GM12864 (cell line): ENCODE results near the gene TANGO6.

Source experiments
- DNase-seq: peaks from one replicate; pipeline ENCODE4 v3.0.0-alpha.2; 2011; ENCODE audit warnings: low read depth
- H3K4me3 ChIP-seq: 2 replicates; pipeline ENCODE4 v1.5.1; 2011; ENCODE audit warnings: mild to moderate bottlenecking, low read depth, low read length, control low read depth
- TF ChIP-seq, protein P1 (sequence below): IDR thresholded peaks from 2 replicates; pipeline ENCODE4 v1.5.1; 2011; ENCODE audit warnings: low read depth, mild to moderate bottlenecking, moderate library complexity, low read length, control low read depth, inconsistent platforms; ENCODE audit errors: missing control alignments

Gene TANGO6

DNA sequence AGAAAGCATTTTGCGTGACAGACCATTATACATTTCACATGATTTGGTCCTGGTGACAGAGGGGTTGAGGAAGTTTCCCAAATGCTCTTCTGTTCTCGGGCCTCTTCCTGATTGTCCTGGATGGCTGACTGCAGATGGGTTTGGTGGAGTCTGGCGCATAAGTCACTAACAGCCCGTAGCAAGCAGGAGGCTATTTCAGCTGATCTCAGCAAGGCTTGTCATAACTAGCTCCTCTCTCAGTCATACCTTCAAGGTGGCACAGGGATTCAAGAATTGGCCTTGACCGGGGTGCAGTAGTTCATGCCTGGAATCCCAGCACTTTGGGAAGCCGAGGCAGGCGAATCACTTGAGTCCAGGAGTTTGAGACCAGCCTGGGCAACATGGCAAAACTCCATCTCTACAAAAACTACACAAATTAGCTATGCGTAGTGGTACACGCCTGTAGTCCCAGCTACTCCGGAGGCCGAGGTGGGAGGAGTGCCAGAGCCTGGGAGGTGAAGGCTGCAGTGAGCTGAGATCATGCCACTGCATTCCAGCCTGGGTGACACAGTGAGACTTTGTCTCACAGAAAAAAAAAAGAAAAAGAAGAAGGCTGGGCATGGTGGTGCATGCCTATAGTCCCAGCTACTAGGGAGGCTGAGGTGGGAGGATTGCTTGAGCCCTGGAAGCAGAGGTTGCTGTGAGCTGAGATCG is 193.2 kb downstream of the TANGO6 start:
- DNase-seq = no peak
- TF ChIP-seq, protein P1, sequence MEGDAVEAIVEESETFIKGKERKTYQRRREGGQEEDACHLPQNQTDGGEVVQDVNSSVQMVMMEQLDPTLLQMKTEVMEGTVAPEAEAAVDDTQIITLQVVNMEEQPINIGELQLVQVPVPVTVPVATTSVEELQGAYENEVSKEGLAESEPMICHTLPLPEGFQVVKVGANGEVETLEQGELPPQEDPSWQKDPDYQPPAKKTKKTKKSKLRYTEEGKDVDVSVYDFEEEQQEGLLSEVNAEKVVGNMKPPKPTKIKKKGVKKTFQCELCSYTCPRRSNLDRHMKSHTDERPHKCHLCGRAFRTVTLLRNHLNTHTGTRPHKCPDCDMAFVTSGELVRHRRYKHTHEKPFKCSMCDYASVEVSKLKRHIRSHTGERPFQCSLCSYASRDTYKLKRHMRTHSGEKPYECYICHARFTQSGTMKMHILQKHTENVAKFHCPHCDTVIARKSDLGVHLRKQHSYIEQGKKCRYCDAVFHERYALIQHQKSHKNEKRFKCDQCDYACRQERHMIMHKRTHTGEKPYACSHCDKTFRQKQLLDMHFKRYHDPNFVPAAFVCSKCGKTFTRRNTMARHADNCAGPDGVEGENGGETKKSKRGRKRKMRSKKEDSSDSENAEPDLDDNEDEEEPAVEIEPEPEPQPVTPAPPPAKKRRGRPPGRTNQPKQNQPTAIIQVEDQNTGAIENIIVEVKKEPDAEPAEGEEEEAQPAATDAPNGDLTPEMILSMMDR = no peak
- no peak overlapping the region for H3K4me3 ChIP-seq

- H3K4me3 ChIP-seq = no peak overlapping the region
- DNase-seq = no peak
- TF ChIP-seq, protein P1 = no peak
Measured at GRCh38 chr16:69037373-69038160, 194.2 kb downstream of the TANGO6 start.

GRCh38 chr16:69039333-69039941 is 196.1 kb downstream of the TANGO6 start:
- TF ChIP-seq, protein P1 = no peak
- H3K4me3 ChIP-seq = no peak overlapping the region
- no peak for DNase-seq

- H3K4me3 ChIP-seq = no peak overlapping the region
- TF ChIP-seq, protein P1 = no peak
- no peak for DNase-seq
Measured at GRCh38 chr16:69040144-69040909, 197.0 kb downstream of the TANGO6 start.

GRCh38 chr16:69048328-69049120 is 205.2 kb downstream of the TANGO6 start:
- no peak overlapping the region for H3K4me3 ChIP-seq
- DNase-seq = no peak
- TF ChIP-seq, protein P1 = no peak

- H3K4me3 ChIP-seq = no peak overlapping the region
- TF ChIP-seq, protein P1 = no peak
- no peak for DNase-seq
Measured at GRCh38 chr16:69049146-69049545, 205.8 kb downstream of the TANGO6 start.
